Measurements from ENCODE around the gene TAP1.

DNA sequence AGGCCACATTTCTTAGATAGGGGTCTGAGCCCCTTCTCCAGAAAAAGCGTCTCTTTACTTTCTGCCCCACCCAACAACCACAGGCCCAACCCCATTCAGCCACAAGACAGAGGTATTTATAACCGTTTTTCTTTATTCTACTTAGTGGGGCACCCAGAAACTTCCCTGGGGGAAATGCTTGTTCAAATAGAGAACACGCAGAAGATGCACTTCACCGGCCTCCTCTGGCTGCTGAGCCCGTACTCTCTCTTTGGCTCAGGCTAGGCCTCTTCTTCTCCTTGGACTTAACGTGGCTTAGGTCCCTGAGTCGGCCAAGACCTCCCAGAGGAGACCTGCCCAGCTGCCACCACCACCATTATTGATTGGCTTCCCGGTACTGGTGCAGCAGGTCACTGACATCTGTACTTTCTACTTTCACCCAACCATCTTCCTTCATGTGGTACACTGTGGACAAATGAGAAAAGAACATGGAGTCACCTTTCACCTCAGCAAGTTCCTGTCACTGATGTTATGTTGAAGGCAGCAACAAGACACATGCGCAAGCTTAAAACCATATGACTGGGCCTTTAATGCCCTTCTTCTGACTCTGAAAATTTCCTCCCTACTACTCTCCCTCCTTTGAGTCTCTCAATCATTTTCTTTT, 12.8 kb downstream of the TAP1 start:
- TF ChIP-seq, protein P1, sequence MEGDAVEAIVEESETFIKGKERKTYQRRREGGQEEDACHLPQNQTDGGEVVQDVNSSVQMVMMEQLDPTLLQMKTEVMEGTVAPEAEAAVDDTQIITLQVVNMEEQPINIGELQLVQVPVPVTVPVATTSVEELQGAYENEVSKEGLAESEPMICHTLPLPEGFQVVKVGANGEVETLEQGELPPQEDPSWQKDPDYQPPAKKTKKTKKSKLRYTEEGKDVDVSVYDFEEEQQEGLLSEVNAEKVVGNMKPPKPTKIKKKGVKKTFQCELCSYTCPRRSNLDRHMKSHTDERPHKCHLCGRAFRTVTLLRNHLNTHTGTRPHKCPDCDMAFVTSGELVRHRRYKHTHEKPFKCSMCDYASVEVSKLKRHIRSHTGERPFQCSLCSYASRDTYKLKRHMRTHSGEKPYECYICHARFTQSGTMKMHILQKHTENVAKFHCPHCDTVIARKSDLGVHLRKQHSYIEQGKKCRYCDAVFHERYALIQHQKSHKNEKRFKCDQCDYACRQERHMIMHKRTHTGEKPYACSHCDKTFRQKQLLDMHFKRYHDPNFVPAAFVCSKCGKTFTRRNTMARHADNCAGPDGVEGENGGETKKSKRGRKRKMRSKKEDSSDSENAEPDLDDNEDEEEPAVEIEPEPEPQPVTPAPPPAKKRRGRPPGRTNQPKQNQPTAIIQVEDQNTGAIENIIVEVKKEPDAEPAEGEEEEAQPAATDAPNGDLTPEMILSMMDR (IDR thresholded peaks at IDR 0.05): no peak
- no peak for TF ChIP-seq POLR2A (IDR thresholded peaks at IDR 0.05)
